BLaER1 (cell line): ENCODE data around the gene ZDHHC21.

Experiments used
- H3K27ac ChIP-seq: shearing (Covaris generic); formaldehyde crosslinking; 2 replicates; pipeline ENCODE4 v1.8.1; 2022
- H3K27me3 ChIP-seq: shearing (Covaris generic); formaldehyde crosslinking; 2 replicates; pipeline ENCODE4 v1.8.1; 2022
- H3K36me3 ChIP-seq: shearing (Covaris generic); formaldehyde crosslinking; 2 replicates; pipeline ENCODE4 v1.8.1; 2022
- H3K4me1 ChIP-seq: shearing (Covaris generic); formaldehyde crosslinking; 2 replicates; pipeline ENCODE4 v1.8.1; 2022
- H3K4me2 ChIP-seq: shearing (Covaris generic); formaldehyde crosslinking; 2 replicates; pipeline ENCODE4 v1.8.1; 2022
- H3K4me3 ChIP-seq: shearing (Covaris generic); formaldehyde crosslinking; 2 replicates; pipeline ENCODE4 v1.8.1; 2022
- H3K9ac ChIP-seq: shearing (Covaris generic); formaldehyde crosslinking; 2 replicates; pipeline ENCODE4 v1.8.1; 2022
- H3K9me3 ChIP-seq: shearing (Covaris generic); formaldehyde crosslinking; 2 replicates; pipeline ENCODE4 v1.8.1; 2022
- H4K20me1 ChIP-seq: shearing (Covaris generic); formaldehyde crosslinking; 2 replicates; pipeline ENCODE4 v1.8.1; 2022
- Cebpa-rat ChIP-seq: shearing (Covaris generic); IDR thresholded peaks from 2 replicates; pipeline ENCODE4 v1.8.1; 2022

The ZDHHC21 gene

GRCh38 chr9:14584571-14584970 lies 108.7 kb downstream of the ZDHHC21 start:
- Histone ChIP-seq H3K9ac (no peak overlapping the region), H3K36me3 (no peaks in the 10 kb centered on the region), H4K20me1 (no peaks in the 10 kb centered on the region), H3K9me3 (peaks cover 8% of the 10 kb centered on the region), H3K27me3 (no peaks in the 10 kb centered on the region), H3K4me2 (no peak overlapping the region), H3K4me3 (no peak overlapping the region), H3K27ac (no peak overlapping the region), H3K4me1 (no peaks in the 10 kb centered on the region)
- no peak for TF ChIP-seq Cebpa-rat

GRCh38 chr9:14578030-14578429 lies 115.2 kb downstream of the ZDHHC21 start:
- H3K9me3 ChIP-seq: peaks cover 29% of the 10 kb centered on the region
- H3K27ac ChIP-seq: no peak overlapping the region
- no peak for TF ChIP-seq Cebpa-rat
- H3K4me1 ChIP-seq: no peaks in the 10 kb centered on the region
- no peak overlapping the region for H3K4me2 ChIP-seq
- H3K9ac ChIP-seq: no peak overlapping the region
- H4K20me1 ChIP-seq: no peaks in the 10 kb centered on the region
- H3K4me3 ChIP-seq: no peak overlapping the region
- H3K27me3 ChIP-seq: no peaks in the 10 kb centered on the region
- no peaks in the 10 kb centered on the region for H3K36me3 ChIP-seq

- Histone ChIP-seq H3K9ac (no peak overlapping the region), H3K4me1 (no peaks in the 10 kb centered on the region), H3K4me2 (no peak overlapping the region), H3K36me3 (no peaks in the 10 kb centered on the region), H3K27ac (no peak overlapping the region), H3K4me3 (no peak overlapping the region), H3K27me3 (no peaks in the 10 kb centered on the region), H3K9me3 (peaks cover 19% of the 10 kb centered on the region), H4K20me1 (no peaks in the 10 kb centered on the region)
- TF ChIP-seq Cebpa-rat: no peak
Observed at GRCh38 chr9:14574173-14574572, 119.1 kb downstream of the ZDHHC21 start.

GRCh38 chr9:14573319-14573718 lies 119.9 kb downstream of the ZDHHC21 start:
- no peak overlapping the region for H3K4me2 ChIP-seq
- no peaks in the 10 kb centered on the region for H3K27me3 ChIP-seq
- peaks cover 14% of the 10 kb centered on the region for H3K9me3 ChIP-seq
- H3K36me3 ChIP-seq: no peaks in the 10 kb centered on the region
- H3K4me3 ChIP-seq: no peak overlapping the region
- no peak for TF ChIP-seq Cebpa-rat
- H3K27ac ChIP-seq: no peak overlapping the region
- no peaks in the 10 kb centered on the region for H3K4me1 ChIP-seq
- H3K9ac ChIP-seq: no peak overlapping the region
- no peaks in the 10 kb centered on the region for H4K20me1 ChIP-seq

- no peaks in the 10 kb centered on the region for H3K9me3 ChIP-seq
- no peaks in the 10 kb centered on the region for H3K36me3 ChIP-seq
- TF ChIP-seq Cebpa-rat: no peak
- H3K27me3 ChIP-seq: no peaks in the 10 kb centered on the region
- H4K20me1 ChIP-seq: no peaks in the 10 kb centered on the region
- no peak overlapping the region for H3K4me3 ChIP-seq
- no peak overlapping the region for H3K27ac ChIP-seq
- H3K9ac ChIP-seq: no peak overlapping the region
- H3K4me1 ChIP-seq: no peaks in the 10 kb centered on the region
- no peak overlapping the region for H3K4me2 ChIP-seq
Observed at GRCh38 chr9:14565352-14566016, 127.7 kb downstream of the ZDHHC21 start.

- Histone ChIP-seq H3K36me3 (no peaks in the 10 kb centered on the region), H3K4me1 (no peaks in the 10 kb centered on the region), H3K9ac (no peak overlapping the region), H3K27me3 (no peaks in the 10 kb centered on the region), H4K20me1 (no peaks in the 10 kb centered on the region), H3K4me3 (no peak overlapping the region), H3K9me3 (no peaks in the 10 kb centered on the region), H3K4me2 (no peak overlapping the region), H3K27ac (no peak overlapping the region)
- no peak for TF ChIP-seq Cebpa-rat
Observed at GRCh38 chr9:14563902-14564624, 129.2 kb downstream of the ZDHHC21 start.

GRCh38 chr9:14561929-14562405 lies 131.3 kb downstream of the ZDHHC21 start:
- no peak for TF ChIP-seq Cebpa-rat
- no peaks in the 10 kb centered on the region for H3K36me3 ChIP-seq
- no peak overlapping the region for H3K4me2 ChIP-seq
- no peaks in the 10 kb centered on the region for H4K20me1 ChIP-seq
- H3K4me1 ChIP-seq: no peaks in the 10 kb centered on the region
- no peak overlapping the region for H3K27ac ChIP-seq
- no peaks in the 10 kb centered on the region for H3K9me3 ChIP-seq
- H3K9ac ChIP-seq: no peak overlapping the region
- H3K27me3 ChIP-seq: no peaks in the 10 kb centered on the region
- no peak overlapping the region for H3K4me3 ChIP-seq
